GM19324 (cell line): ENCODE measurements around the gene THOC2.
"Not testable (repeated sequence)": the region's sequence is repeated elsewhere in the genome, so short reads cannot be mapped to it uniquely, and the experiment has no call there.

ENCODE experiments used
- ATAC-seq: cut with Tn5 transposase; IDR thresholded peaks from one replicate; pipeline ENCODE4 v1.9.1; 2021; ENCODE audit warnings: mild to moderate bottlenecking, moderate library complexity; ENCODE audit not compliant: unreplicated experiment, low FRiP score

Gene THOC2

GRCh38 chrX:123736333-123736921, 3.6 kb upstream of the THOC2 start:
- ATAC-seq, result no peak

GRCh38 chrX:123735137-123735536, 2.3 kb upstream of the THOC2 start:
- not testable (repeated sequence) for ATAC-seq

DNA sequence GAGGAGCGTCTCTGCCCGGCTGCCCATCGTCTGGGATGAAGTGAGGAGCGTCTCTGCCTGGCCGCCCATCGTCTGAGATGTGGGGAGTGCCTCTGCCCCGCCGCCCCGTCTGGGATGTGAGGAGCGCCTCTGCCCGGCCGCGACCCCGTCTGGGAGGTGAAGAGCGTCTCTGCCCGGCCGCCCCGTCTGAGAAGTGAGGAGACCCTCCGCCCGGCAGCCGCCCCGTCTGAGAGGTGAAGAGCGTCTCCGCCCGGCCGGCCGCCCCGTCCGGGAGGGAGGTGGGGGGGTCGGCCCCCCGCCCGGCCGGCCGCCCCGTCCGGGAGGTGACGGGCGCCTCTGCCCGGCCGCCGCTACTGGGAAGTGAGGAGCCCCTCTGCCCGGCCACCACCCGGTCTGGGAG, 1.2 kb upstream of the THOC2 start:
- ATAC-seq, result not testable (repeated sequence)

GRCh38 chrX:123731987-123732669, 724 bp downstream of the THOC2 start:
- no peak for ATAC-seq

DNA sequence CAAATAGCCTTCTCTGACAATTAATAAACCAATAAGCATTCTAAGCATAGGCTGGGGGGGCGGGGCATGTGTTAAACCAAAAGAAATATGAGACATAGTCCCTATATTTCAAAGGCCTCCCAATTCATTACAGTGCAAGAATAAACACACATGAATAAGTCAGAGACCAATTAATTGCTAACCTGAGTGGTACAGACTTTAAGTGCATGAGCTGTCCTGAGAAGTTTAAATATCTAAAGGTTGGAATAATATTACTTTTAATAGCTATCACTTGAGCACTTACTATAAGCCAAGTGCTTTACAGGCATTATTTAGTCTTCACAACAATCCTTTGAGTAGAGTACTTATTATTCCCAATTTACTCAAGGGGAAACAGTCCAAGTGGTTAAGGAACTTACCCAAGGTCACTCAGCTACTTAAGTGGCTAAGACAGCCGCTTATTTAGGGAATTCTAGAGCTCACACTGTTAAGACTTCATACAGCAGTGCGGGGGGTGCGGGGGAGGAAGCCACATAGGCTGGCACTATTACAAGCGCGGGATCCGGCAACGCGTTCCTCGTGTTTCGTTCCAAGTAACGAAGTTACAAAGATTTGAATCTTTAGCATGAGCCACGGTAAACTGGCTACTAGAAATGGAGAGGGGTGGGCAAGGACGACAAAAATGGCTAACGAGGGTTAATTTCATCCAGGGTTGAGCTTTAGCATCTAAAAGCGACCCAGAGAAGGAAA, 1.4 kb downstream of the THOC2 start:
- no peak for ATAC-seq

DNA sequence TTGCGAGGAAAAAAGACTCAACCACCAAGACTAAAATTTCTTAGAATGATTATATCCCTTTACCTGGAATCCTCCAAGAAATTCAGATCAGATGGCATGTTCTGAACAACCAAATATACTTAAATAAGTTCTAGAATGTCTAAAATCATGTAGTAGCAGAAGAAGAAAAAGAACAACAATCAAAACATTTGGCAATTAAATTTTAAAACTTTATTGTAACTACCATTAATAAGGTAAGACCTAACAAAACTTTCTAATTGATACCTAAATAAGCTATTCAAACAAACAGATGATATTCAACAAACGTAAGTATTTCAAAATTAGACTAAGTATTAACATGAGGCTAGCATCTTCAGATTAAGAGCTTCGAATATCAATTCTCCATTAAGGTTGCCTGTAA, 4.3 kb downstream of the THOC2 start:
- ATAC-seq, result no peak

- ATAC-seq, result no peak
Measured at GRCh38 chrX:123728016-123728415, 4.8 kb downstream of the THOC2 start.

- ATAC-seq, result not testable (repeated sequence)
Measured at GRCh38 chrX:123722193-123722592, 10.7 kb downstream of the THOC2 start.

- no peak for ATAC-seq
Measured at GRCh38 chrX:123720486-123720885, 12.4 kb downstream of the THOC2 start.

DNA sequence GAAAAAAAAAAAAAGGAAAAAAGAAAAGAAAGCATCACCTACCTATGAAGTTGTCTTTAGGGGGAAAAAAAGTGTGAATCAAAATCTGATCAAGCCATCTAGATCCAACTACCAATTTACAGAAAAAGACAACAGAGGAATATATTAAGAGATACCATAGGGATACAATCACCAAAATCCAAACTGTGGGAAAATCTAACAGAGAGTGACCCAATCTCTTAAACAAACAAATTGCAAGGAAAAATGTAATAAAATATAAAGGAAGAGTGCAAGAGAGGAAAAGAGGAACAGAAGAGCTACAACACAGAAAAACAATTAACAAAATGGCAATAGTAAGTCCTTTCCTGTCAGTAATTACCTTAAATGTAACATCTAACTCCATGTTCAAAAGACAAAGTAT, 19.0 kb downstream of the THOC2 start:
- ATAC-seq, result no peak

DNA sequence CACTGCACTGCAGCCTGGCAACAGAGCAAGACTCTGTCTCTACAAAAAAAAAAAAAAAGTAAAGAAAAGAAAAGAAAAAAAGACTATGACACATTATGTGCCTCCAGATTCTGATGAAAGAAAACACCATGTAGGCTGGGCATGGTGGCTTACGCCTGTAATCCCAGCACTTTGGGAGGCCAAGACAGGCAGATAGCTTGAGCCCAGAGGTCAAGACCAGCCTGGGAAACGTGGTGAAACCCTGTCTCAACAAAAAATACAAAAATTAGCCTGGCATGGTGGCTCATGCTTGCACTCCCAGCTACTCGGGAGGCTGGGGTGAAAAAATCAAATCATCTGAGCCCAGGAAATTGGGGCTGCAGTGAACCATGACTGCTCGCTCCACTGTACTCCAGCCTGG, 19.4 kb downstream of the THOC2 start:
- ATAC-seq, result no peak

- ATAC-seq, result not testable (repeated sequence)
Measured at GRCh38 chrX:123711201-123711600, 21.7 kb downstream of the THOC2 start.

DNA sequence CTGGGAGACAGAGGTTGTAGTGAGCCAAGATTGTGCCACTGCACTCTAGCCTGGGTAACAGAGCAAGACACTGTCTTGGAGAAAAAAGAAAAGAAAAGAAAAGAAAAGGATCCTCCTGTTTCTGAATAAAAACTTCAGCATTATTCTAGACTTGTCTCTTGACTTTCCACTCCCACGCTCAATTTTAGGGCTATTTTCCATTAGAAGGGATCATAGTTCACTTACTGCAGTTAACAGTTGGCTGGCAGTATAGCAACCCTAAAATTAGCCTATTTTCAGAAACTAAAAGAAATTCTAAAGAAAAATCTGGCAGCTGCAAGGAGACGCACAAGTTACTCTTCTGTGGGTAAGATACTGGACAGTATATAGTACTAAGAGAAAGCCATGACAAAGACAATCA, 28.1 kb downstream of the THOC2 start:
- ATAC-seq, result no peak

DNA sequence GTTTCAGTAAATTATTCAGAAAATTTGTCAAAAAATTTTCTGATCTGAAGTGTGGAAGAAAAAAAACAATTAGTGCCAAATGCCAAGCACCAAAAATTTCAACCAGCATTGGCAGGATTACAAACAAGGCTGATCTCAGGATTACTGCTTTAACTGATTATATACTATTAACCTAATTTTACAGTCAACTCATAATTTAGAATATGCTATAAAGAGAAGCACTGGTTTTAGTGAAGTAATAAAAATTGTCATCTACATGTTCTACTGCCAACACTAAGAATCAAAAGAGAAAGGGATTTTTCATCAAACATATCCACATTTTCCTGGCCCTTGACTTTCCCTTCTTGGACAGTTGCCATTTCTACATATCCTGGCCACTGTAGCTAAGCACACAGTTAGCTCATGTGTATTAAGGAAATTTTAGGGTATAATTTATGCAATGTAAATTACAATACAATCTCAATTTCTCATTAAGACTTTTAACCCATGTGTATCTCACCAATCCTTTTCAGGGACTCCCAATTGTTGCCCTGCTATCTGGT, 33.8 kb downstream of the THOC2 start:
- no peak for ATAC-seq

- no peak for ATAC-seq
Measured at GRCh38 chrX:123696334-123696733, 36.5 kb downstream of the THOC2 start.

- ATAC-seq, result no peak
Measured at GRCh38 chrX:123695242-123695641, 37.6 kb downstream of the THOC2 start.

DNA sequence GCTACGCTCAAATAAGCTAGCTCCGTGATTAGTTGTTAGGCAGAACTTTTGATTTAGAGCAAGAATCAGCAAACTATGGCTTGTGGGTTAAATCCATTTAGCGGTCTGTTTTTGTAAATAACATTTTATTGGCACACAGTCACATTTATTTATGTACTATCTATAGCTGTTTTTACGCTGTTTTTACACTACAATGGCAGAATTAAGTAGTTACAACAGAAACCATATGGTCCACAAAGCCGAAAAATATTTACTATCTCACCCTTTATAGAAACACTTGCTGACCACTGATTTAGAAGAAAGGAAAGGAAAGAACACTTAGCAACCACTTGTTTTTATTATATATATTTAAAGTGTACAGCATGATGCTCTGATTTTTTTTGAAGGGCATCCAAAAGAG, 41.1 kb downstream of the THOC2 start:
- ATAC-seq, result no peak

GRCh38 chrX:123688524-123688923, 44.3 kb downstream of the THOC2 start:
- no peak for ATAC-seq

- ATAC-seq, result no peak
Measured at GRCh38 chrX:123685232-123685631, 47.6 kb downstream of the THOC2 start.

GRCh38 chrX:123682186-123682585, 50.7 kb downstream of the THOC2 start:
- ATAC-seq, result no peak

- not testable (repeated sequence) for ATAC-seq
Measured at GRCh38 chrX:123679733-123680460, 53.0 kb downstream of the THOC2 start.
